COLO668 (cell line): Measurements from ENCODE around the gene ANGPTL1.

ENCODE experiments used
- DNase-seq: peaks from one replicate; lab custom pipeline; 2025; ENCODE audit not compliant: unreplicated experiment; lab: John Stamatoyannopoulos, UW

ANGPTL1 gene

DNA sequence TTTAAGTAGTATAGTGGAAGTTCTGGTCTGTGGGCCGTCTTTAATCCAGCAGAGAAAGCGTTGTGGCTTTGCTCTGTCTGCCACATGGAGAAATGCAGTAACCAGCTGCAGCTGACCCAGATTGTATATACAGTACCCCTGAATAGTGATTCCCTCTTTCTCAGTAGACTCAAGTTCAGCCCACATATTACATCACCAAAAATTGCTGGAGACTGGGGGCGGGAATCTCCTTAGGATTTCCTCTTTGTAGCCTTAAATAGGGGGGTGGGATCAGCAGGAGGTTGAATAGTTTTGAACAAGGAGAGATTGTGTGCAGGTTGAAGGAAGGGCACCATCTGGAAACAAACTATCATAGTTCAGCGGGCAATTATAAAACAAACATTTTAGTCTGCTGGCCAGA is at the start of gene ANGPTL1:
TSS of gene ANGPTL1 (minus strand) at position 134 of the 400 bp plus-strand sequence. CDS start 5,301 bp downstream, outside the sequence.
- DNase-seq = no peak

DNA sequence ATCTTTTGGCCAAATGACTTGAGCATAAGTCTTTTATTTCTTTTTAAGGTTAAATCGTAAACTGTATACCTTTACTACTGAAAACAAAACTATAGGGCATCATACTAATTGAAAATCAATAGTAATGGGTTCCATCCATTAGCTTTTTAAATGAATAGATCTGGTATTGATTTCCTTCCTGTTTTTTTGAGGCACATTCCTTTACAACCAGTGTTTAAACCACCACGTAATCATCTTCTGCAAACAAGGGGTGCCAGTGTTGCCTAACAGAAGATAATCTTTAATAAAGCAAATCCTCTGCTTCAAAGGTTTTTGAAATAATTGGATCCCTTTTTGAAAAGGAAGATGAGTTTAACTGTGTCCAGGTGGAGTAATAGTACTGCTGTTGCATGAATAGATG is 48.7 kb upstream of the ANGPTL1 start:
- DNase-seq = no peak

GRCh38 chr1:178918955-178919354 is 48.1 kb upstream of the ANGPTL1 start:
- DNase-seq = no peak

DNA sequence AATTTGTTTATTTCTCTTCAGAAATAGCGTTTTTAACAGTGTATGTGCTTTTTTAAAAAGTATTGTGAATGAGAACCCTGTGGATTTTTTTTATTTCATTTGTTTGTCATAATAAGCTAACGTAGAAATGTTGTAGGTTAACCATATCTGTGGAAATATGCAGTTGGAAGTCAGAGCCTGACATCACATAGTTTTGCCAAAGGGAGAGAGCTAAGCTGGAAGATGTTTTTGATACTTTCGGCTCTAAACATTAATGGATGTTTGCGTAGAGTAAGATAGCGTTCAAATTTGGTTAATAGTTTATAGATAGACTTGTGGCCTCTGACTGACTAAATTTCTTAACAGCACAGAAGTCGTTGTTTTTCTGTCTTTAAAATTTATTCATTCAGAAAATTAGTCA is 47.4 kb upstream of the ANGPTL1 start:
- DNase-seq = no peak

- DNase-seq = no peak
These were observed 45.7 kb upstream of the ANGPTL1 start for GRCh38 chr1:178916448-178917174.

GRCh38 chr1:178912597-178912996 is 41.7 kb upstream of the ANGPTL1 start:
- no peak for DNase-seq

DNA sequence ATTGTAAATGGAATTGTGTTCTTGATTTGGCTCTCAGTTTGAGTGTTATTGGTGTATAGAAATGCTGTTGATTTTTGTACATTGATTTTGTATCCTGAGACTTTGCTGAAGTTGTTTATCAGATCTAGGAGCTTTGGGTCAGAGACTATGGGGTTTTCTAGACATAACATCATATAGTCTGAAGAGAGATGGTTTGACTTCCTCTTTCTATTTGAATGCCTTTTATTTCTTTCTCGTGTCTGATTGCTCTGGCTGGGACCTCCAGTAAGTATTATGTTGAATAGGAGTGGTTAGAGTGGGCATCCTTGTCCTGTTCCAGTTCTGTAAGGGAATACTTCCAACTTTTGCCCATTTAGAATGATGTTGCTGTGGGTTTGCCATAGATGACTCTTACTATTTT is 39.1 kb upstream of the ANGPTL1 start:
- no peak for DNase-seq

DNA sequence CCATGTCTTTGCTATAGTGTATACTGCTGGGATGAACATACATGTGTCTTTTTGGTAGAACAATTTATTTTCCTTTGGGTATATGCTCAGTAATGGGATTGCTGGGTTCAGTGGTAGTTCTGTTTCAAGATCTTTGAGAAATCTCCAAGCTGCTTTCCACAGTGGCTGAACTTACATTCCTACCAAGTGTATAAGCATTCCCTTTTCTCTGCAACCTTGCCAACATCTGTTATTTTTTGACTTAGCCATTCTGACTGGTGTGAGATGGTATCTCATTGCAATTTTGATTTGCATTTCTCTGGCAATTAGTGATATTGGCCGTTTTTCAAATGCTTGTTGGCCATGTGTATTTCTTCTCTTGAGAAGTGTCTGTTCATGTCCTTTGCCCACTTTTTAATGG is 37.5 kb upstream of the ANGPTL1 start:
- DNase-seq = no peak

DNA sequence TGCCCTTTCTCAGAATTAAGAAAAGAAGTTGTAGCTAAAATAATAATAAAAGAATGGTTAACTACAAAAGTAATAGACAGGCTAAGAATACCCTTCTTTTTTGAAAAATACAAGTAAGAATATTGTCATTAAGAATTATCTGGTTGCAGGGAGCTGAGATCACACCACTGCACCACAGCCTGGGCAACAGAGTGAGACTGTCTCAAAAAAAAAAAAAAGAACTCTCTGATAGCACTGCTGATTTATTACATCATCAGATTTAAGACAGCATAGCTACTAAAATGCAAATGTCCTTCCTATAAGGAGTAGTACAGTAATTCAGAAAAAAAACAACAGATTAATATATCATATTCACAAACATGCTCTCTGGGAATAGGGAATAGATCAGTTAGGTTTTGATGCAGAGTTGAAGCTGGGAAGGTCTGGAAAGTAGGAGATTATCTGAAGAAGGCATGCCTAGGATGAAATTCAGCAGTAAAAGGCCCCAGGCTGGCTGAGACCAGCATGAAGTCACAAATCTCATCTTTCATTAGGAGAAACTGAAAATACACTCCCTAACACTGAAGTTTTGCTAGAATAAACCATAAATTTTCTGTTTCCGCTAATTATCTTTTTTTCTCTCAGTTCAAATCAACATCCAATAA is 30.7 kb upstream of the ANGPTL1 start:
- DNase-seq = no peak

GRCh38 chr1:178899402-178899801 is 28.5 kb upstream of the ANGPTL1 start:
- no peak for DNase-seq

- no peak for DNase-seq
These were observed 27.5 kb upstream of the ANGPTL1 start for GRCh38 chr1:178898401-178898800.

DNA sequence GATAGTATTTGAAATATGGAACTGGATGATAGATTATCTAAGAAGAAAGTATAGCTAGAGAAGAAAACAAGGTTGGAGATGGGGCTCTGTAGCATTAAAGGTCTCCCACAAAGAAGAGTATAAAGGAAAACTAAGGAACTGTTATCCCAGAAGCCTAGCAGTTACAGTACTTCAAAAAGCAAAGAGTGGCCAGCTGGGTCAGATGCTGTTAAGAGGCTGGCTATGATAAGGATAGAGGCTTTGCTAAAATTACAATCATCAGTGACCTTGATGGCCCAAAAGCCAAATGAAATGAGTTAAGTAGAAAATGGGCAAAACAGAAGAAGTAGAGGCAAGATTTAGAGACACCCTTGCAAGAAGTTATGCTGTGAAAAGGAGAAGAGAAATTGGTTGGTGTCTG is 25.1 kb upstream of the ANGPTL1 start:
- no peak for DNase-seq

- no peak for DNase-seq
These were observed 15.7 kb upstream of the ANGPTL1 start for GRCh38 chr1:178886551-178886950.

- DNase-seq = no peak
These were observed 15.0 kb upstream of the ANGPTL1 start for GRCh38 chr1:178885869-178886268.

- no peak for DNase-seq
These were observed 11.1 kb upstream of the ANGPTL1 start for GRCh38 chr1:178881950-178882349.

DNA sequence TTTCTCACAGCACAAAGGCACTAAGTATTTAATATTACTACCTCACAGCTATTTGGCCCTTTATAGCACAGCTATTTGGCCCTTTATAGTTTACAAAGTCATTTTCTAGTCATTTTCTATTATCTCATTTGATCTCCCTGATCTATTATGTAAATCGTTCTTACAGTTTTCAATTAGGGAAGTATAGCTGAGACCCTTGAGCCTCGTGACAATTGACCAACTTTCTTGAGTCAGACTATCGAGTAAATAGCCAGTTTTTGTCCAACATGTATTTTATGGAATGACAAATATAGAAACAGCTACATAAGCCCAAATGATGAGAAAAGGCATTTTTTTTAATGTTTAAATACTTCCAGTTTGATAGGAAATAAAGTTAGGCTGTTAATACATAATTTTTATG is 7.0 kb upstream of the ANGPTL1 start:
- no peak for DNase-seq

GRCh38 chr1:178875936-178876335 is 5.1 kb upstream of the ANGPTL1 start:
- no peak for DNase-seq

GRCh38 chr1:178874966-178875365 is 4.1 kb upstream of the ANGPTL1 start:
- no peak for DNase-seq

DNA sequence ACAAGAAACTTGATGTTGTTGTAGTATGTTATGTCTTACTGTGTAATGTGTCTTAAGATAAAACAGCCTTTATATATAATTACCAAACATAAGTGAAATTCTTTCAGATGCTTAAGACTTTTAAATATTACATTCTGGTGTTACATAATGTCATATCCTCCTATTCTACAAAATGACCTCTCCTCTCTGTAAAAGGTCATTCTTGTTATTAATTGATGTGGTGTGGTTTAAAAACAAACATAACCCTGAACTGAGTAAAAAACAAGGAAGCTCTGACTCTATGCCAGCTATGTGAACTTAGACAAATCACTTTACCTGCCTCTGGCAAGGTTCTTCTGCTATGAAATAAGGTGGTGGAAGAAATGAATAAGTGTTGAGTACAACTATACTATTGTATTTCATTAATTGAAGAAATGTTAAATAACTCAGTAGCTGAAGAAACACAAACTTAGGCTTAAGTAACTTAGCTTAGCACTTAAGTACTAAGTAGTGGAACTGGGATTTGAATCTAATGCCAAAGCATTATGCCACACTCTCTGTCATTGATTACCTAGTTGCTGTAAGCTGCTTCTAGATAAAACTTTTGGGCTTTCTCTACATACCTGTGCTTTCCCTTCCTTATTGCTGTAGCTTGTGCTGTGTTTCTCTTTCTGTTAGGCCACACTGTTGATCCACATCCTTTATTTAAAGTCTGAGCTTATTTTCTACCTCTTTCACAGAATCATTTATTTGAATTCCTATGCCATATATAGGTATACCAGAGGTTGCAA is 859 bp upstream of the ANGPTL1 start:
- no peak for DNase-seq

DNA sequence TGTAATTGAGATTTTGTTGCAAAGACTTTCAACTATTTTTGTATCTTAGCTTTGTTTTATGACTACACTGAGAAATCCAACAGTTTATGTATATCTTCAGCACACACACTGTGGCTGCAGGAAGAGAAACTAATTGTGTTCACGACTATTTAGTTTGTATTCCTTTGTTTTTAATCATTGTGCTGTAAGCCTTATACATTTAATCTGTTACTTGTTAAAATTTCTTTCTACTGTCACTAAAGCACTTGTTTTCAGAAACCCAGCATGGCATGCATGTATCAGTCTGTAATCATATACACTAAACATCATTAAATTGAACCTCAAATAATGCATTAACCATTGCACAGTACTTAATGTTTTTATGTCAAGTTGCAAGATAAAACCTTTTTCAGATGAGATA is 656 bp downstream of the ANGPTL1 start:
- no peak for DNase-seq

GRCh38 chr1:178869119-178869697 is 1.7 kb downstream of the ANGPTL1 start:
- no peak for DNase-seq

- no peak for DNase-seq
These were observed 2.2 kb downstream of the ANGPTL1 start for GRCh38 chr1:178868706-178869105.
